H9 (cell line): ENCODE results near the gene AGK. TPM values are rescaled to one million over a fixed set of nuclear protein-coding genes. Genes with fewer than 3 reads are reported as not detected.

ENCODE experiments used
- DNase-seq: peaks from one replicate; pipeline ENCODE4 v3.0.0-alpha.2; 2017
- H2AFZ ChIP-seq: one replicate; pipeline ENCODE4 v1.6.1; 2013; ENCODE audit warnings: mild to moderate bottlenecking, low read length, control low read depth, moderate library complexity
- H2AK5ac ChIP-seq: 2 replicates; pipeline ENCODE4 v1.6.1; 2013; ENCODE audit warnings: low read length, control low read depth, mixed read lengths; ENCODE audit not compliant: insufficient read length
- H2BK120ac ChIP-seq: one replicate; pipeline ENCODE4 v1.6.1; 2013; ENCODE audit warnings: low read depth, mild to moderate bottlenecking, low read length, control low read depth, inconsistent platforms; ENCODE audit not compliant: poor library complexity, severe bottlenecking
- H2BK12ac ChIP-seq: 2 replicates; pipeline ENCODE4 v1.6.1; 2013; ENCODE audit warnings: low read length, control low read depth, mixed read lengths, low read depth; ENCODE audit not compliant: insufficient read length
- H2BK15ac ChIP-seq: 2 replicates; pipeline ENCODE4 v1.6.1; 2013; ENCODE audit warnings: low read depth, low read length, control low read depth
- H2BK20ac ChIP-seq: one replicate; pipeline ENCODE4 v1.6.1; 2013; ENCODE audit warnings: low read depth, mild to moderate bottlenecking, low read length, control low read depth, inconsistent platforms; ENCODE audit not compliant: poor library complexity, severe bottlenecking
- H2BK5ac ChIP-seq: 2 replicates; pipeline ENCODE4 v1.6.1; 2013; ENCODE audit warnings: low read length, control low read depth, mixed read lengths; ENCODE audit not compliant: insufficient read length
- H3K14ac ChIP-seq: 2 replicates; pipeline ENCODE4 v1.6.1; 2013; ENCODE audit warnings: low read length, control low read depth; ENCODE audit not compliant: insufficient read depth
- H3K18ac ChIP-seq: 2 replicates; pipeline ENCODE4 v1.6.1; 2013; ENCODE audit warnings: low read depth, mild to moderate bottlenecking, mixed read lengths, low read length, control low read depth; ENCODE audit not compliant: insufficient read length
- H3K23ac ChIP-seq: 2 replicates; pipeline ENCODE4 v1.6.1; 2013; ENCODE audit warnings: low read length, control low read depth, mixed read lengths, low read depth; ENCODE audit not compliant: insufficient read length
- H3K23me2 ChIP-seq: 2 replicates; pipeline ENCODE4 v1.6.1; 2013; ENCODE audit warnings: low read depth, mild to moderate bottlenecking, mixed read lengths, low read length, control low read depth; ENCODE audit not compliant: insufficient read length, poor library complexity, severe bottlenecking
- H3K27ac ChIP-seq: 2 replicates; pipeline ENCODE4 v1.5.1; 2013; ENCODE audit warnings: low read length, control low read depth, mixed read lengths, low read depth; ENCODE audit not compliant: insufficient read length
- H3K27me3 ChIP-seq: 2 replicates; pipeline ENCODE4 v1.6.1; 2013; ENCODE audit warnings: low read length, control low read depth, inconsistent platforms; ENCODE audit not compliant: insufficient read depth
- H3K4ac ChIP-seq: 2 replicates; pipeline ENCODE4 v1.6.1; 2013; ENCODE audit warnings: low read depth, mild to moderate bottlenecking, control low read depth, inconsistent platforms, low read length, moderate library complexity
- H3K4me1 ChIP-seq: 2 replicates; pipeline ENCODE4 v1.6.1; 2013; ENCODE audit warnings: low read length, control low read depth, inconsistent platforms; ENCODE audit not compliant: insufficient read depth
- H3K4me2 ChIP-seq: 2 replicates; pipeline ENCODE4 v1.6.1; 2013; ENCODE audit warnings: low read length, control low read depth, mixed read lengths; ENCODE audit not compliant: insufficient read length, insufficient read depth
- H3K56ac ChIP-seq: 2 replicates; pipeline ENCODE4 v1.6.1; 2013; ENCODE audit warnings: low read depth, mild to moderate bottlenecking, mixed read lengths, low read length, control low read depth; ENCODE audit not compliant: insufficient read length
- H3K79me1 ChIP-seq: 2 replicates; pipeline ENCODE4 v1.6.1; 2013; ENCODE audit warnings: low read depth, mild to moderate bottlenecking, moderate library complexity, low read length, control low read depth, inconsistent platforms; ENCODE audit not compliant: insufficient read depth, poor library complexity, severe bottlenecking
- H3K79me2 ChIP-seq: 2 replicates; pipeline ENCODE4 v1.6.1; 2013; ENCODE audit warnings: low read length, control low read depth, inconsistent platforms; ENCODE audit not compliant: insufficient read depth
- H3K9ac ChIP-seq: 2 replicates; pipeline ENCODE4 v1.6.1; 2013; ENCODE audit warnings: low read length, control low read depth, mixed read lengths; ENCODE audit not compliant: insufficient read length; ENCODE audit errors: extremely low read depth
- H3K9me3 ChIP-seq: one replicate; pipeline ENCODE4 v1.6.1; 2013; ENCODE audit warnings: low read depth, low read length, inconsistent platforms; ENCODE audit not compliant: control insufficient read depth
- H3T11ph ChIP-seq: one replicate; pipeline ENCODE4 v1.6.1; 2013; ENCODE audit warnings: mild to moderate bottlenecking, low read length, control low read depth, inconsistent platforms
- H4K20me1 ChIP-seq: one replicate; pipeline ENCODE4 v1.6.1; 2013; ENCODE audit not compliant: control insufficient read depth, insufficient read length, insufficient read depth
- H4K5ac ChIP-seq: 2 replicates; pipeline ENCODE4 v1.6.1; 2013; ENCODE audit warnings: low read depth, mild to moderate bottlenecking, mixed read lengths, low read length, control low read depth; ENCODE audit not compliant: insufficient read length
- H4K8ac ChIP-seq: replicated peaks from 2 replicates; pipeline ENCODE4 v1.6.1; 2013; ENCODE audit warnings: low read length, control low read depth, mixed read lengths, low read depth; ENCODE audit not compliant: insufficient read length
- H4K91ac ChIP-seq: 2 replicates; pipeline ENCODE4 v1.6.1; 2013; ENCODE audit warnings: low read depth, mild to moderate bottlenecking, moderate library complexity, mixed read lengths, low read length, control low read depth; ENCODE audit not compliant: insufficient read length
- H3K27ac Mint-ChIP-seq, 3 experiments: 2 replicates in 2 of 3; 3 replicates in 1 of 3; pipeline ENCODE4 v1.8.0; 2020 to 2021; ENCODE audit warnings: mixed read lengths in 3 of 3, mild to moderate bottlenecking in 1 of 3, moderate library complexity in 1 of 3
- H3K27me3 Mint-ChIP-seq: 2 replicates; pipeline ENCODE4 v1.8.0; 2021; ENCODE audit warnings: low read depth, mild to moderate bottlenecking, moderate library complexity, mixed read lengths
- H3K36me3 Mint-ChIP-seq, 3 experiments: 2 replicates in 2 of 3; 3 replicates in 1 of 3; pipeline ENCODE4 v1.8.0; 2020 to 2021; ENCODE audit warnings: low read depth in 3 of 3, mixed read lengths in 3 of 3; ENCODE audit not compliant: insufficient read depth in 1 of 3
- H3K4me1 Mint-ChIP-seq, 2 experiments: 2 replicates each; pipeline ENCODE4 v1.8.0; 2020; ENCODE audit warnings: mixed read lengths in 2 of 2
- H3K4me3 Mint-ChIP-seq, 2 experiments: 2 replicates in 1 of 2; 3 replicates in 1 of 2; pipeline ENCODE4 v1.8.0; 2020 to 2021; ENCODE audit warnings: mild to moderate bottlenecking in 2 of 2, mixed read lengths in 2 of 2, moderate library complexity in 1 of 2
- H3K9me3 Mint-ChIP-seq, 2 experiments: 2 replicates in 1 of 2; 3 replicates in 1 of 2; pipeline ENCODE4 v1.8.0; 2020; ENCODE audit warnings: mild to moderate bottlenecking in 2 of 2, mixed read lengths in 2 of 2, moderate library complexity in 1 of 2
- CTCF ChIP-seq: fragments of 200-600 bp; sonication (generic); conservative IDR thresholded peaks from 3 replicates; pipeline ENCODE4 v1.8.0; 2021; ENCODE audit warnings: antibody characterized with exemption, mild to moderate bottlenecking
- WGBS: extraction: QIAGEN DNeasy Blood & Tissue Kit; methylation state at CpG from one replicate; pipeline ENCODE4 v1.1.7; 2013; ENCODE audit warnings: missing lambda C conversion rate, low lambda C conversion rate, mixed read lengths; ENCODE audit not compliant: insufficient read length; ENCODE audit errors: extremely low coverage; 5-methylcytosine and 5-hydroxymethylcytosine counted together
- total RNA-seq: library from RNA; stranded (reverse); gene quantifications from 2 replicates; pipeline ENCODE4 v1.2.1, GENCODE V29; 2021

Gene AGK
- total RNA-seq, 1 experiment from 2014 or later, result 35.1 TPM

GRCh38 chr7:141698247-141699015 lies 147.2 kb downstream of the AGK start:
- Histone ChIP-seq H3K9me3 (no peaks in the 10 kb centered on the region), H4K5ac (no peak overlapping the region), H4K20me1 (no peaks in the 10 kb centered on the region), H2AFZ (no peak overlapping the region), H4K8ac (no peak overlapping the region), H3K23ac (no peak overlapping the region), H4K91ac (no peak overlapping the region), H3K18ac (no peak overlapping the region), H3K9ac (no peak overlapping the region), H3K79me1 (peaks cover under 1% of the 10 kb centered on the region), H3K4ac (no peak overlapping the region), H2BK5ac (no peak overlapping the region), H3K14ac (no peak overlapping the region), H2BK20ac (no peak overlapping the region), H3K56ac (no peak overlapping the region), H3K4me1 (peaks cover 4% of the 10 kb centered on the region), H3K4me2 (no peak overlapping the region), H2AK5ac (no peak overlapping the region), H2BK120ac (no peak overlapping the region), H2BK15ac (no peak overlapping the region), H3K27me3 (peaks cover 2% of the 10 kb centered on the region; the same call in 1 of the 2 replicates), H3T11ph (no peak overlapping the region), H2BK12ac (no peak overlapping the region), H3K27ac (no peak overlapping the region), H3K79me2 (no peaks in the 10 kb centered on the region), H3K23me2 (peaks cover 5% of the 10 kb centered on the region)
- WGBS, result no CpG with 5 or more reads among the region's 1 CpG
- Mint-ChIP-seq H3K36me3 (0 out of 7 replicates have a peak, but pooled peaks cover 0 to 3% (median 0%) of the 10 kb centered on the region in 3 experiments), H3K27ac (peak overlapping the region in 1 of 3 experiments; percentile 16; a peak in 3 of 7 replicates), H3K4me3 (no peak overlapping the region; a peak in 1 of 5 replicates), H3K27me3 (peaks cover 12% of the 10 kb centered on the region), H3K9me3 (no peaks in the 10 kb centered on the region), H3K4me1 (peaks cover 60 to 66% of the 10 kb centered on the region in 2 experiments)
- TF ChIP-seq CTCF, result no peak
- no peak for DNase-seq
